Endothelial cell of umbilical vein (primary cell): ENCODE results near the gene UBE2F. TPM values are rescaled to one million over a fixed set of nuclear protein-coding genes. Genes with fewer than 3 reads are reported as not detected.

ENCODE experiments used
- BruUV-seq: library from RNA; stranded (reverse); fragments of 400-500 nt; replicated peaks from 2 replicates; lab custom pipeline; 2021; lab: Mats Ljungman, UMichigan
- CTCF ChIA-PET: fragments of 300-600, 350-600 bp; sonication (Branson Sonifier 250); formaldehyde crosslinking; loops from one replicate; lab custom pipeline; 2021; ENCODE audit warnings: antibody characterized with exemption, inconsistent platforms; lab: Charles Lee
- POLR2A ChIA-PET: fragments of 300-600, 350-600 bp; sonication (Branson Sonifier 250); formaldehyde crosslinking; loops from one replicate; lab custom pipeline; 2021; ENCODE audit warnings: antibody characterized with exemption, inconsistent platforms; lab: Charles Lee
- DNase-seq: peaks from one replicate; pipeline ENCODE4 v3.0.0-alpha.2; 2011; ENCODE audit warnings: low read depth, low spot score
- FAIRE-seq: peaks from 2 replicates; lab custom pipeline; 2011; peaks lifted over from hg19 to GRCh38; lab: Jason Lieb, UNC
- H2AFZ ChIP-seq: 2 replicates; pipeline ENCODE4 v1.6.0; 2012; ENCODE audit warnings: low read depth, low read length, control low read depth, inconsistent platforms
- H3K27ac ChIP-seq: 2 replicates; pipeline ENCODE4 v1.5.1; 2011; ENCODE audit warnings: low read depth, mild to moderate bottlenecking, control low read depth, low read length, moderate library complexity; ENCODE audit not compliant: insufficient read depth
- H3K27me3 ChIP-seq, 2 experiments: 2 replicates each; pipeline versions ENCODE4 v1.6.0 to v1.6.1; 2011; ENCODE audit warnings: low read length in 2 of 2, mixed read lengths in 1 of 2; ENCODE audit not compliant: control insufficient read depth in 2 of 2, insufficient read depth in 2 of 2
- H3K36me3 ChIP-seq, 2 experiments: 2 replicates in 1 of 2; 3 replicates in 1 of 2; pipeline ENCODE4 v1.5.1; 2011; ENCODE audit warnings: low read length in 2 of 2, mild to moderate bottlenecking in 1 of 2, moderate library complexity in 1 of 2; ENCODE audit not compliant: control insufficient read depth in 2 of 2, insufficient read depth in 2 of 2; ENCODE audit errors: extremely low read depth in 1 of 2
- H3K4me1 ChIP-seq: 3 replicates; pipeline ENCODE4 v1.5.1; 2011; ENCODE audit warnings: mild to moderate bottlenecking, low read length; ENCODE audit not compliant: control insufficient read depth, insufficient read depth; ENCODE audit errors: extremely low read depth
- H3K4me2 ChIP-seq: 2 replicates; pipeline ENCODE4 v1.6.1; 2011; ENCODE audit warnings: low read length, control low read depth, mixed read lengths; ENCODE audit not compliant: insufficient read depth
- H3K4me3 ChIP-seq, 3 experiments: fragments of 200-600 bp in 1 of 3; sonication (generic), shearing (Covaris generic) in 1 of 3; replicated peaks in 1 of 3; 2 replicates each; pipeline ENCODE4 v1.5.1; 2011 to 2016; ENCODE audit warnings: control low read depth in 3 of 3, low read length in 3 of 3, mild to moderate bottlenecking in 2 of 3, inconsistent platforms in 1 of 3, low read depth in 1 of 3, moderate library complexity in 1 of 3; ENCODE audit not compliant: insufficient read depth in 1 of 3
- H3K79me2 ChIP-seq: 2 replicates; pipeline ENCODE4 v1.6.0; 2012; ENCODE audit warnings: low read length, inconsistent platforms; ENCODE audit not compliant: control insufficient read depth, insufficient read depth
- H3K9ac ChIP-seq: replicated peaks from 2 replicates; pipeline ENCODE3; 2011; ENCODE audit warnings: low read length, control low read depth; ENCODE audit not compliant: insufficient read depth; ENCODE audit errors: extremely low read depth
- H3K9me1 ChIP-seq: replicated peaks from 3 replicates; pipeline ENCODE4 v1.6.0; 2011; ENCODE audit warnings: mild to moderate bottlenecking, low read length; ENCODE audit not compliant: control insufficient read depth, insufficient read depth; ENCODE audit errors: extremely low read depth
- H3K9me3 ChIP-seq: replicated peaks from 2 replicates; pipeline ENCODE4 v1.5.1; 2012; ENCODE audit warnings: low read length, inconsistent platforms; ENCODE audit not compliant: control insufficient read depth, insufficient read depth
- H4K20me1 ChIP-seq: replicated peaks from 2 replicates; pipeline ENCODE3; 2011; ENCODE audit warnings: mild to moderate bottlenecking, low read length; ENCODE audit not compliant: control insufficient read depth, insufficient read depth; ENCODE audit errors: extremely low read depth
- EZH2 ChIP-seq: IDR thresholded peaks from 2 replicates; pipeline ENCODE4 v1.6.1; 2012; ENCODE audit warnings: borderline replicate concordance, low read depth, mild to moderate bottlenecking, moderate library complexity, low read length, inconsistent platforms; ENCODE audit not compliant: severe bottlenecking
- FOS ChIP-seq: IDR thresholded peaks from 2 replicates; pipeline ENCODE4 v1.6.1; 2011; ENCODE audit warnings: mild to moderate bottlenecking, low read length, moderate library complexity, borderline replicate concordance; ENCODE audit not compliant: insufficient read depth
- GATA2 ChIP-seq: IDR thresholded peaks from 2 replicates; pipeline ENCODE4 v1.7.0; 2011; ENCODE audit warnings: low read depth, mild to moderate bottlenecking, moderate library complexity, mixed read lengths, low read length; ENCODE audit not compliant: insufficient read length, insufficient read depth
- JUN ChIP-seq: IDR thresholded peaks from 2 replicates; pipeline ENCODE4 v1.6.1; 2011; ENCODE audit warnings: borderline replicate concordance, low read depth; ENCODE audit not compliant: insufficient read length, insufficient read depth
- MYC ChIP-seq: IDR thresholded peaks from one replicate; pipeline ENCODE4 v1.6.1; 2011; ENCODE audit warnings: mild to moderate bottlenecking, low read depth, low read length
- POLR2A ChIP-seq: IDR thresholded peaks from 2 replicates; pipeline ENCODE4 v1.6.1; 2012; ENCODE audit warnings: low read depth, mild to moderate bottlenecking, control low read depth, low read length
- POLR2AphosphoS5 ChIP-seq: IDR thresholded peaks from 2 replicates; pipeline ENCODE4 v1.6.1; 2012; ENCODE audit warnings: low read depth, mild to moderate bottlenecking, control low read depth, low read length, moderate library complexity; ENCODE audit not compliant: insufficient read depth
- dilution Hi-C: fragments of 300-500 bp; cut with MboI; formaldehyde crosslinking; loops from one replicate; pipeline ENCODE4 v1.15.0; 2019; ENCODE audit warnings: low sequenced_read_pairs; ENCODE audit not compliant: extremely low pct_ligation_motif_present
- intact Hi-C: fragments of 100-400 bp; cut with micrococcal nuclease; formaldehyde crosslinking; loops from one replicate; pipeline ENCODE4 v1.10.0; 2022
- polyA plus RNA-seq, 4 experiments: library from polyadenylated mRNA; depleted of rRNA in 3 of 4; stranded (reverse) in 3 of 4; unstranded in 1 of 4; fragments of >200 nt; gene quantifications; 2 replicates each; pipeline versions ENCODE4 v1.2.1 to v1.2.3, GENCODE V29; 2011 to 2012; ENCODE audit warnings: missing spikeins in 1 of 4
- total RNA-seq: library from RNA; stranded (reverse); gene quantifications from 2 replicates; pipeline ENCODE4 v1.2.3, GENCODE V29; 2021
- TF ChIP-seq, protein P1 (sequence below): IDR thresholded peaks from 2 replicates; pipeline ENCODE4 v1.6.1; 2011; ENCODE audit not compliant: insufficient read depth, insufficient read length
- TF ChIP-seq, protein P2 (sequence below), 2 donors: IDR thresholded peaks; 1 replicate in 1 of 2; 2 replicates in 1 of 2; pipeline ENCODE4 v1.5.1; 2011; ENCODE audit warnings: low read length in 2 of 2, mild to moderate bottlenecking in 2 of 2, moderate library complexity in 2 of 2, control low read depth in 1 of 2, inconsistent platforms in 1 of 2, low read depth in 1 of 2; ENCODE audit not compliant: insufficient read depth in 1 of 2; ENCODE audit errors: extremely low read depth in 1 of 2

UBE2F gene
- total and polyA plus RNA-seq, 2 donors (not counting 3 experiments of a cell fraction or from before 2014, with no cell fraction given), result 42.3 to 45.6 TPM

DNA sequence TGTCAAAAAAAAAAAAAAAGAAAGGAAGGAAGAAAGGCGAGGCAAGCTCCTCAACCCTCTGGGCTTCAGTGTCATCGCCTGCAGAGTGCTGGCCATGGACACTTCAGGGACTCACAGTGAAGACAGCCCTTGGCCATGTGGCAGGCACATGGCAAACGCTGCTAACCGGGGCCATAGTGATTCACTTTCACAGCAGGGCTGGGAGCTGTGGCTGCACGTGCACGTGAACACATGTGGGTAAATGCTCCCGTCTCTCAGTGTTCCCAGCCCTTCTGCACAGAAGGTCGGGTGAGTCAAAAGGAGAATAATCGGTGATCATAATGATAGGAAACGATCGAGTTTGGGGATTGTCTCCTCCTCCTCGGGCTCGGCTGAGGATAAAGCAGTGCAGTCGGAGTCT, 46.1 kb upstream of the UBE2F start:
- H2AFZ ChIP-seq, result no peak overlapping the region
- no peak overlapping the region for H3K4me2 ChIP-seq
- POLR2A ChIA-PET, result no interaction called here
- no peak overlapping the region for H3K4me3 ChIP-seq
- BruUV-seq, result no TSS peak
- H3K36me3 ChIP-seq, result no peaks in the 10 kb centered on the region
- H3K27ac ChIP-seq, result no peak overlapping the region
- no peaks in the 10 kb centered on the region for H3K79me2 ChIP-seq
- DNase-seq (no peak), FAIRE-seq (no peak)
- TF ChIP-seq JUN (no peak), FOS (no peak), POLR2AphosphoS5 (no peak), EZH2 (no peak), MYC (no peak), POLR2A (no peak), GATA2 (no peak)
- TF ChIP-seq, protein P1, sequence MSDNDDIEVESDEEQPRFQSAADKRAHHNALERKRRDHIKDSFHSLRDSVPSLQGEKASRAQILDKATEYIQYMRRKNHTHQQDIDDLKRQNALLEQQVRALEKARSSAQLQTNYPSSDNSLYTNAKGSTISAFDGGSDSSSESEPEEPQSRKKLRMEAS, result no peak
- TF ChIP-seq, protein P2, sequence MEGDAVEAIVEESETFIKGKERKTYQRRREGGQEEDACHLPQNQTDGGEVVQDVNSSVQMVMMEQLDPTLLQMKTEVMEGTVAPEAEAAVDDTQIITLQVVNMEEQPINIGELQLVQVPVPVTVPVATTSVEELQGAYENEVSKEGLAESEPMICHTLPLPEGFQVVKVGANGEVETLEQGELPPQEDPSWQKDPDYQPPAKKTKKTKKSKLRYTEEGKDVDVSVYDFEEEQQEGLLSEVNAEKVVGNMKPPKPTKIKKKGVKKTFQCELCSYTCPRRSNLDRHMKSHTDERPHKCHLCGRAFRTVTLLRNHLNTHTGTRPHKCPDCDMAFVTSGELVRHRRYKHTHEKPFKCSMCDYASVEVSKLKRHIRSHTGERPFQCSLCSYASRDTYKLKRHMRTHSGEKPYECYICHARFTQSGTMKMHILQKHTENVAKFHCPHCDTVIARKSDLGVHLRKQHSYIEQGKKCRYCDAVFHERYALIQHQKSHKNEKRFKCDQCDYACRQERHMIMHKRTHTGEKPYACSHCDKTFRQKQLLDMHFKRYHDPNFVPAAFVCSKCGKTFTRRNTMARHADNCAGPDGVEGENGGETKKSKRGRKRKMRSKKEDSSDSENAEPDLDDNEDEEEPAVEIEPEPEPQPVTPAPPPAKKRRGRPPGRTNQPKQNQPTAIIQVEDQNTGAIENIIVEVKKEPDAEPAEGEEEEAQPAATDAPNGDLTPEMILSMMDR (IDR thresholded peaks at IDR 0.05; ENCODE audit: extremely low read depth in 1 of 2, insufficient read depth in 1 of 2, low read depth in 1 of 2, low read length in 2 of 2), result no peak
- CTCF ChIA-PET, result interaction anchor here (1.4 kb wide), 1 partner anchor 62 kb away, joined by 4 read pairs; no protein-coding TSS in a partner anchor
- no peak overlapping the region for H3K9ac ChIP-seq
- no peaks in the 10 kb centered on the region for H3K27me3 ChIP-seq
- H4K20me1 ChIP-seq, result no peaks in the 10 kb centered on the region
- intact Hi-C loops (loop anchor here (10.0 kb wide), 2 partner anchors 184 to 344 kb away; partner anchors contain the start of gene ESPNL), dilution Hi-C loops (no loop called here)
- H3K9me3 ChIP-seq, result no peaks in the 10 kb centered on the region
- no peaks in the 10 kb centered on the region for H3K4me1 ChIP-seq
- H3K9me1 ChIP-seq, result no peaks in the 10 kb centered on the region
